Heart left ventricle (tissue), 13 donors: ENCODE data around the gene MKX.

Experiments used
- POLR2A ChIP-seq, 2 donors: fragments of 450-650 bp; IDR thresholded peaks; one replicate each; pipeline ENCODE4 v1.6.1; 2017; ENCODE audit warnings: antibody characterized with exemption in 2 of 2, mild to moderate bottlenecking in 2 of 2, moderate library complexity in 2 of 2
- TF ChIP-seq, protein P1 (sequence below), 12 donors: fragments of 200-600 bp; sonication (generic) in 4 of 12; IDR thresholded peaks; one replicate each; pipeline versions ENCODE4 v1.5.0 to v1.8.0; 2018 to 2022; ENCODE audit warnings: antibody characterized with exemption in 12 of 12, mild to moderate bottlenecking in 5 of 12
- donor health status: ischemic (EF 13 %, LVEDD 7.1; RV severe dilation, severe dysfunction).
- donor health status: DM: no; HTN: yes; CAD: no.
- donor health status: DM: no; HTN: no; CAD: no.
- donor health status: ischemic (EF 25% LVEDD 6.9; RV normal size, moderate dysfunction).
- donor health status: ischemic (EF 25% LVEDD 5.7; RV mildly dilated, moderate dysfunction).
- donor health status: ischemic (EF 35%, LVEDD 5.7; RV mildly dilated, moderate dysfunction).
- donor health status: nonischemic (EF 11% LVEDD 7.7; RV severe dilation, severe dysfunction).
- donor health status: DM: yes; HTN: yes; CAD: no.
- donor health status: PGD.
- donor health status: ischemic (EF 29% LVEDD 5.4; RV normal size, mild dysfunction).
- donor health status: nonischemic (EF 23%, LVEDD 6.1; RV moderate dilation, normal function).

DNA sequence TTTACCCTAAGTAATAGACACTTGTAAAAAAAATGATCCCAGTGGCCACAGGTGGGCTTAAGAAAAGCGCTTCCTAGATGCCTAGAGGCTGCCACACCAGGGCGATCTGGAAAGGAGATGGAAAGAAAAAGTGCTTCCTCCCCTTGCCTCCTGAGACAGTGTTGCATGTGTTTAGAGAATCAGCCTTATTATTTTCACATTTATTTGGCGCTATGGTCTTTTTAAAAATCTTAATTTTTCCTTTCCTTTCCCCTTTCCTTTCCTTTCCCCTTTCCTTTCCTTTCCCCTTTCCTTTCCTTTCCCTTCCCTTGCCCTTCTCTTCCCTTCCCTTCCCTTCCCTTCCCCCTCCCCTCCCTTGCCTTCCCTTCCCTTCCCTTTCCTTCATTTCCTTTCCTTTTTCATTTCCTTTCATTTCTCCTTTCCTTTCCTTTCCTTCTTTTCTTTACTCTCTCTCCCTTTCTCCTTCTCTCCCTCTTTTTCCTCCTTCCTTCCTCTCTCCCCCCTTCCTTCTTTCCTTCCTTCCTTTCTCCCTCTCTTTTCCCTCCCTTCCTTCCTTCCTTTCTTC, 7.1 kb upstream of the MKX start:
- TF ChIP-seq, protein P1, sequence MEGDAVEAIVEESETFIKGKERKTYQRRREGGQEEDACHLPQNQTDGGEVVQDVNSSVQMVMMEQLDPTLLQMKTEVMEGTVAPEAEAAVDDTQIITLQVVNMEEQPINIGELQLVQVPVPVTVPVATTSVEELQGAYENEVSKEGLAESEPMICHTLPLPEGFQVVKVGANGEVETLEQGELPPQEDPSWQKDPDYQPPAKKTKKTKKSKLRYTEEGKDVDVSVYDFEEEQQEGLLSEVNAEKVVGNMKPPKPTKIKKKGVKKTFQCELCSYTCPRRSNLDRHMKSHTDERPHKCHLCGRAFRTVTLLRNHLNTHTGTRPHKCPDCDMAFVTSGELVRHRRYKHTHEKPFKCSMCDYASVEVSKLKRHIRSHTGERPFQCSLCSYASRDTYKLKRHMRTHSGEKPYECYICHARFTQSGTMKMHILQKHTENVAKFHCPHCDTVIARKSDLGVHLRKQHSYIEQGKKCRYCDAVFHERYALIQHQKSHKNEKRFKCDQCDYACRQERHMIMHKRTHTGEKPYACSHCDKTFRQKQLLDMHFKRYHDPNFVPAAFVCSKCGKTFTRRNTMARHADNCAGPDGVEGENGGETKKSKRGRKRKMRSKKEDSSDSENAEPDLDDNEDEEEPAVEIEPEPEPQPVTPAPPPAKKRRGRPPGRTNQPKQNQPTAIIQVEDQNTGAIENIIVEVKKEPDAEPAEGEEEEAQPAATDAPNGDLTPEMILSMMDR (IDR thresholded peaks at IDR 0.05) = no peak
- TF ChIP-seq POLR2A (IDR thresholded peaks at IDR 0.05) = no peak
